Mesenteric fat pad (tissue), 1 donor: ENCODE results near the gene ITPR1. TPM values are rescaled to one million over a fixed set of nuclear protein-coding genes. Genes with fewer than 3 reads are reported as not detected.

Experiments
- DNase-seq: peaks from one replicate; pipeline ENCODE4 v3.0.0-alpha.2; 2020; ENCODE audit warnings: low spot score
- total RNA-seq: library from RNA; stranded (reverse); fragmentation: NEBNext Ultra II Directional; extraction: Animal tissue kit (Norgen Biotek cat#: 25700); gene quantifications from one replicate; pipeline ENCODE4 v1.2.1, GENCODE V29; 2021
- donor health status: DM: yes; HTN: yes; CAD: no.

ITPR1 gene
- total RNA-seq, 1 donor from 2014 or later: 38.9 TPM

- DNase-seq: no peak
Observed at GRCh38 chr3:4738737-4739274, 245.7 kb downstream of the ITPR1 start.

- no peak for DNase-seq
Observed at GRCh38 chr3:4739289-4740236, 246.4 kb downstream of the ITPR1 start.

GRCh38 chr3:4740397-4741105 is 247.4 kb downstream of the ITPR1 start:
- no peak for DNase-seq

DNA sequence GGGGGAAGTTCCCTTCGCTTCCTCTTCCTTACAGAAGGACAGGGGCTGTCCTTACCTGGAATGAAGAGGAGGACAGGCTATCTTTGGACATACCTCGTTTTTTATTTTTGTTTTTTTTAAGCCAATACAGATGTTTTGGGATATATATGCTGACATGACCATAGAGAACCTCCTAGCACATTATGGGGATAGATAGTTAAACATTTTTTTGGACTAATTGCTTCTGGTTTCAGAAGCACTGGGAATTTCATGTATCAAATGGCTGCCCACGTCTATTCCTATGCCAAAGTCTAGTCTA is 247.9 kb downstream of the ITPR1 start:
- DNase-seq: no peak

DNA sequence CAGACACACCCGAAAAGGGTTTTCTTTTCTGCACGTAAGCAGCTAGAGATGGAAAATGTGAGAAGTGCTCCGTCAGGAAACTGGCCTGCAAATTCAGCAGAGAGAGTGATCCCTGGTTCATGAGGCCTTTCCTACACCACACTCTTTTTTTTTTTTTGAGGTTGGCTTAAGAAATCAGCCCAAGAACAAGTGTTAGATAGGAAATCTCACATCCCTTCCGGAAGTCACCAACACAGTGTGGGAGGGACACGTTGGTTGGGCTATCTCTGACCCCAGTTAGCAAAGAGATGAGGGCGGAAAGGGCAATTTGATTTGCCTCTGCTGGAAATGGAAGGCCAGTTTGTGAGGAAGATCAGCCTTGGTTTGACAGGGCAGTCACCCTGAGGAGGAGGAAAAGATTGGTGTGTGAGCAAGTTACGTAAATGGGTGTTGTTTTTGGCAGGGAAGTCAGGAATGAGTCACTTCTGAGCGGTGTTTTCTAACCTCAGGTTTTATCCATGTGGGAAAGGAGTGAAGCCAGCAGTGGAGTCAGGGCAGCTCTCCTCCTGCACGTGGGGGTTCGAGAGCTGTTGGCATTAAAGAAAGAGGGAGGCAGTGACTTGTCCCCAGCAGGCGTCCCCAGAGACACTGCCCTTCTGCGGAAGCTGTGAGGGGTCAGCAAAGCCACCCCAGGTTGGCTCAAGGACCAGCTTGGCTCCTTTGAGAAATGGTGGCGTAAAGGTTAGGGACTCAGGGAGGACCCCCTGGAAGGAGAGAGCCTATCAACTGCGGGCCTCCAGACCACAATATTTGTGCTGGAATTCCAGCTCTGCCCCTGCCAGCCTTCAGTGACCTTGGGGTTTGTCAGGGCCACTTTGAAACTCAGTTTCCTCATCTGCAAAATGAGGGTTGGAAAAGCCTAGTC is 248.5 kb downstream of the ITPR1 start:
- no peak for DNase-seq

DNA sequence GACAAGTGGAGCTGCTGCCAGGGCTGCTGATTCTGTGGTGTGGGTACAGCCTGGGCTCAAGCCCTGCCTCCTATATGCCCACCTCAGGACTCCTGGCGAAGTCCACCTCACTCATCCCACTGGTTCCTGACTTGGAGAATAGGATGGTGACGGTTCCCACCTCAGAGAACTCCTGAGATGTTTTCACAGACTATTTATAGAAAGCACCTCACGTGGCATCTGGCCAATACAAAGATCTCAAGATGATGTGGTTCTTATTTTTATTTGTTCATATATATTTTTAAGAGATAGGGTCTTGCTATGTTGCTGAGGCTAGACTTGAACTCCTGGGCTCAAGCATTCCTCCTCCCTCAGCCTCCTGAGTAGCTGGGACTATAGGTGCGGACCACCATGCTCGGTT is 249.2 kb downstream of the ITPR1 start:
- no peak for DNase-seq

DNA sequence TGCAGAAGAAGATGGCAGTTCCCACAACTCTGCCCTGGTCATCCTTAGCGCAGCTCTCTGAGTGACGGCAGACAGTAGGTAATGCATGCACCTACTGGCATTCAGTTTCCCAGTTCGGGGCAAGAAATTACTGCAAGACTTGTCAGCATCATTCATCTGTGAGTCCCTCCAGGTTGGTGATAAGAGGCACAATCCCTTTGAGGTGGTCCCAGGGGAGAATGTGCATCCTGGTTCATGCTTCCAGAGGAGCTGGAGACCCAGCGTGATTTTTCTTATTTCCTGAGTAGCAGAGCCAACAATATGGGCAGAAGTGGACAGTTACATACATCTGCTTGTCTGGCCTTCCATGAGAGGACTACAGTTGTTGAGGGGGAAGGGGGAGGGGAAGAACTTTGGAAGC is 250.2 kb downstream of the ITPR1 start:
- DNase-seq: no peak

GRCh38 chr3:4744405-4745234 is 251.5 kb downstream of the ITPR1 start:
- no peak for DNase-seq

GRCh38 chr3:4745235-4745610 is 252.1 kb downstream of the ITPR1 start:
- DNase-seq: no peak

DNA sequence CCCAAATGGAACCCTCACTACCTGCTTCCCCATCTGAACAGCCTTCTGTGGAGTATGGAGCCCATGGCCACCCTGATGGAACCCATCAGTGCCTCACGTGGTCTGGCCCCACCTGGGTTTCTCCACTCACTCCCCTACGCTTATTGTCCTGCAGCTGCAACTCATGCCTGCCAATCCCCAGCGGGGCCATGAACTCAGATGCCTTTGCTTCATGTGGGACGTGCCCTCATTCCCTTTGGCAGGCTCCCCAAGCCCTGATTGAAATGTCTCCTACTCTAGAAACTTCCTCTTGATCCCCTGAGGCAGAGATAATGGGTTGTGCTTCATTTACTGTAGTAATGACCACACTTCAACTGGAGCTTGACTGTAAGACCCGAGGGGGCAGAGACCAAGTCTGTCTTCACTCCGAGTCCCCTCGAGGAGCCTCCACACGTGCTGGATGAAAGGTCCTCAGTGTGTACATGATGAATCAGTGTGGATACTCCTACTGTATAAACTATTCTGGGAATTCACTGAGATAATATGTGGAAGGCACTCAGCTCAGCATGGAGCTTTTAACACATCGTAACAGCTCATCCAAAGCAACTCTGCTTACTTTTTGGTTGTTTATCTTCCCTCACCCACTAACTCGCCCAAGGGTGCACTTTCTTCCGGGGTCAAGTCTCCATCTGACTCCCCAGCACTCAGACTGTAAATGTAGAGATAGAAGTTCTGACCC is 253.3 kb downstream of the ITPR1 start:
- DNase-seq: no peak

- no peak for DNase-seq
Observed at GRCh38 chr3:4748127-4748526, 255.0 kb downstream of the ITPR1 start.

- no peak for DNase-seq
Observed at GRCh38 chr3:4748701-4749378, 255.7 kb downstream of the ITPR1 start.

GRCh38 chr3:4749567-4750002 is 256.4 kb downstream of the ITPR1 start:
- DNase-seq: no peak

DNA sequence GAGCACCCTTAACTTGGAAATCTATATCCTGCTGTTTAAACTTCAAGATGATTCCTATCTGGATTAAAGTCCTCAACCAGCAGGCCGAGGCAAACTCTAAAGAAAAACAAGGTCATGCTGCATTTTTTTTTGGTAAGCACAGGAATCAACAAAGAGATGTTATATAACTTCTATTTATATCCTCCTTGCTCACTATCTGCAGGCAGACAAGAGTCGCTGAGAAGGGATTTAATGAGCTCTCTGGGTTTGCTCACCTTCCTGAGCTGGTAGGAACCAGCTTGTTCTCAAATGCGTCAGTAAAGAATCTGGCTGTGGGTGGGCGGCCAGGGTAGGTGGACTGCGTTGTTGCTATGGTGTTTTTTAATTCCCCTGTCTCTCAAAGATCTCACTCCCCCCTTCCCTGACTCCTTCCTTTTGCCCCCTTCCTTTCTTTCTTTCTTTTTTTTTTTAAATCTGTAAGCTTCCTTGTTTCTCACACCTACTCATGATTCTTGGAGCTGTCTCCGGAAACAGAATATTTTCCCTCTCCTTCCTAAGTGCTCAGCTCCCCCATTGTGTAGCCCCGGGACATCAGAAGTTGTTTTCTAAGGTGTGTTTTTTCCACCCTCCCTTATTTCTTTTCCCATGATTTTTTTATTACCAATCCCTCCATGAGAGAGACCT is 257.3 kb downstream of the ITPR1 start:
- no peak for DNase-seq

- no peak for DNase-seq
Observed at GRCh38 chr3:4751029-4751501, 257.9 kb downstream of the ITPR1 start.

- no peak for DNase-seq
Observed at GRCh38 chr3:4751502-4752101, 258.5 kb downstream of the ITPR1 start.

GRCh38 chr3:4752201-4753072 is 259.3 kb downstream of the ITPR1 start:
- DNase-seq: no peak
